Natural killer cell (primary cell): ENCODE results near the gene ITPKB. TPM values are rescaled to one million over a fixed set of nuclear protein-coding genes. Genes with fewer than 3 reads are reported as not detected.

Experiments
- ATAC-seq, 3 donors: fragments of 150-1000 bp in 2 of 3; fragments of 200-7000 bp in 1 of 3; cut with Tn5 transposase; 1 replicate in 1 of 3; 2 replicates in 2 of 3; pipeline ENCODE4 v1.10.0; 2021; ENCODE audit warnings: mild to moderate bottlenecking in 2 of 3, moderate library complexity in 2 of 3
- DNase-seq, 2 donors: peaks; one replicate each; pipeline versions ENCODE4 v3.0.0 to v3.0.0-alpha.2; 2013 to 2021; ENCODE audit warnings: mixed read lengths in 1 of 2
- H3K27ac ChIP-seq: one replicate; pipeline ENCODE4 v1.5.1; 2013; ENCODE audit warnings: mild to moderate bottlenecking, low read length
- H3K27me3 ChIP-seq: one replicate; pipeline ENCODE4 v1.6.1; 2013; ENCODE audit warnings: low read length; ENCODE audit not compliant: control insufficient read depth, insufficient read depth
- H3K36me3 ChIP-seq: one replicate; pipeline ENCODE4 v1.6.1; 2013; ENCODE audit warnings: low read length; ENCODE audit not compliant: control insufficient read depth, insufficient read depth
- H3K4me1 ChIP-seq: one replicate; pipeline ENCODE4 v1.6.1; 2013; ENCODE audit warnings: low read length; ENCODE audit not compliant: control insufficient read depth, insufficient read depth
- H3K4me3 ChIP-seq: one replicate; pipeline ENCODE4 v1.5.1; 2013; ENCODE audit warnings: low read length
- H3K9me3 ChIP-seq: one replicate; pipeline ENCODE4 v1.6.1; 2013; ENCODE audit warnings: low read length; ENCODE audit not compliant: control insufficient read depth, insufficient read depth
- H3K27ac Mint-ChIP-seq, 2 donors: one replicate each; pipeline ENCODE4 v1.8.0; 2022; ENCODE audit warnings: mild to moderate bottlenecking in 2 of 2, mixed read lengths in 2 of 2, moderate library complexity in 1 of 2
- H3K27me3 Mint-ChIP-seq, 2 donors: one replicate each; pipeline ENCODE4 v1.8.0; 2022; ENCODE audit warnings: low read depth in 2 of 2, mixed read lengths in 2 of 2
- H3K36me3 Mint-ChIP-seq: one replicate; pipeline ENCODE4 v1.8.0; 2022; ENCODE audit warnings: mixed read lengths
- H3K4me1 Mint-ChIP-seq, 2 donors: one replicate each; pipeline ENCODE4 v1.8.0; 2022; ENCODE audit warnings: mixed read lengths in 2 of 2
- H3K4me3 Mint-ChIP-seq: one replicate; pipeline ENCODE4 v1.8.0; 2022; ENCODE audit warnings: mild to moderate bottlenecking, moderate library complexity, mixed read lengths
- H3K9me3 Mint-ChIP-seq, 2 donors: one replicate each; pipeline ENCODE4 v1.8.0; 2022; ENCODE audit warnings: mixed read lengths in 2 of 2
- WGBS: methylation state at CpG from one replicate; pipeline ENCODE4 v1.1.7; 2013; ENCODE audit warnings: missing lambda C conversion rate; ENCODE audit not compliant: insufficient coverage; 5-methylcytosine and 5-hydroxymethylcytosine counted together
- intact Hi-C: fragments of 100-400 bp; cut with micrococcal nuclease; formaldehyde crosslinking; loops from one replicate; pipeline ENCODE4 v1.14.2; 2022
- total RNA-seq, 4 donors: library from RNA; stranded (reverse); fragments of 120-200 nt in 1 of 4; gene quantifications; one replicate each; pipeline versions ENCODE4 v1.2.3 to v1.2.4, GENCODE V29; 2013 to 2022
- TF ChIP-seq, protein P1 (sequence below): fragments of 200-600 bp; IDR thresholded peaks from one replicate; pipeline ENCODE4 v1.8.0; 2022; ENCODE audit warnings: antibody characterized with exemption

Gene ITPKB
- total RNA-seq, 3 donors from 2014 or later (not counting 1 experiment from before 2014, with no cell fraction given) = 92.2 to 133 (median 99.0) TPM

DNA sequence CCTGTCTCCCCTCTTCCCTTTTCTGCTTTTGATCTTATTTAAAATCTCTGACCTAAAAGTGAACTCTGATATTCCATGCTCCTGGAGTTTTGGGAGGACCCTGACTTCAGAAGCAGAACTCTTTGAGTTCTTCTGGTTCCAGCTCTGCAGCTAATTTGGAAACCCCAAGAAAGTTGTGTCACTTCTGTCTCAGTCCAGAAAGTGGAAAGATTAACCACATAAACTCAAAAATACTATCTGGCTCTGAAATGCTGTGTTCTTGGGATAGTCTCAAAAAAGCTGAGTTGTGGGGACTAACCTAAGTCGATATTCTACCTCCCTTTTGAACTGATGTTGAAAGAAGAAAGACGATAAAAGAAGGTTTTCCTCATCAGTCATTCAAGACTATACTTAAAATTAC, 59.8 kb downstream of the ITPKB start:
- H3K27me3 Mint-ChIP-seq = no peaks in the 10 kb centered on the region
- H3K4me1 Mint-ChIP-seq = peaks cover 99 to 100% of the 10 kb centered on the region in 2 donors
- Histone ChIP-seq H3K27me3 (no peaks in the 10 kb centered on the region), H3K9me3 (no peaks in the 10 kb centered on the region), H3K4me1 (peaks cover 96% of the 10 kb centered on the region), H3K27ac (peak overlapping the region; percentile 94), H3K36me3 (peaks cover 1% of the 10 kb centered on the region), H3K4me3 (no peak overlapping the region)
- no peaks in the 10 kb centered on the region for H3K36me3 Mint-ChIP-seq
- peak overlapping the region; percentile 91 for H3K4me3 Mint-ChIP-seq
- TF ChIP-seq, protein P1, sequence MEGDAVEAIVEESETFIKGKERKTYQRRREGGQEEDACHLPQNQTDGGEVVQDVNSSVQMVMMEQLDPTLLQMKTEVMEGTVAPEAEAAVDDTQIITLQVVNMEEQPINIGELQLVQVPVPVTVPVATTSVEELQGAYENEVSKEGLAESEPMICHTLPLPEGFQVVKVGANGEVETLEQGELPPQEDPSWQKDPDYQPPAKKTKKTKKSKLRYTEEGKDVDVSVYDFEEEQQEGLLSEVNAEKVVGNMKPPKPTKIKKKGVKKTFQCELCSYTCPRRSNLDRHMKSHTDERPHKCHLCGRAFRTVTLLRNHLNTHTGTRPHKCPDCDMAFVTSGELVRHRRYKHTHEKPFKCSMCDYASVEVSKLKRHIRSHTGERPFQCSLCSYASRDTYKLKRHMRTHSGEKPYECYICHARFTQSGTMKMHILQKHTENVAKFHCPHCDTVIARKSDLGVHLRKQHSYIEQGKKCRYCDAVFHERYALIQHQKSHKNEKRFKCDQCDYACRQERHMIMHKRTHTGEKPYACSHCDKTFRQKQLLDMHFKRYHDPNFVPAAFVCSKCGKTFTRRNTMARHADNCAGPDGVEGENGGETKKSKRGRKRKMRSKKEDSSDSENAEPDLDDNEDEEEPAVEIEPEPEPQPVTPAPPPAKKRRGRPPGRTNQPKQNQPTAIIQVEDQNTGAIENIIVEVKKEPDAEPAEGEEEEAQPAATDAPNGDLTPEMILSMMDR = no peak
- peak overlapping the region; percentile 97 to 99 for H3K27ac Mint-ChIP-seq
- H3K9me3 Mint-ChIP-seq = no peaks in the 10 kb centered on the region
- no CpG with 5 or more reads among the region's 2 CpGs for WGBS
- intact Hi-C loops = loop anchor here (5.0 kb wide), 1 partner anchor 37 kb away; no protein-coding TSS in a partner anchor
- no peak for ATAC-seq
- peak in 1 of 2 donors; percentile 45 for DNase-seq

DNA sequence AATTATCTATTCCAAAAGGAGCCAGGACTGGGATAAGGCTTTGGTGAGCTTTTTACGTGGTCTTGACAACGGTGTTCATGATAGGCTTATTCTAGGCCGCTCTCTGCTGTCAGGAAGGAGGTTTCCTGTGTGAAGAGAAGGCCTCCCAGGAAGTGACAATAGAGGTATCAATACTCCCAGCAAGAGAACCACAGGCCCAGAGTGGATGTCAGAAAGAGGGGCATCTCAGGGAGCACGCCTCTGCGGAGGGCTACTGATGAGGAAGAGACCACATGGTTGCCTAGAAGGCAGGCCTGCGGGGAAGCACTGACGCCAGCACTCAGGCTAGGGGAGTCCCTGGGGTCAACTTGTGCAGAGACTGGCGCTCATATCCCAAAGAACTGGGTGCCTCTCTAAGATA, 60.4 kb downstream of the ITPKB start:
- no peaks in the 10 kb centered on the region for H3K9me3 Mint-ChIP-seq
- 17% methylated on average over 8 of the region's 8 CpGs for WGBS
- Histone ChIP-seq H3K4me3 (no peak overlapping the region), H3K36me3 (no peaks in the 10 kb centered on the region), H3K4me1 (peaks cover 97% of the 10 kb centered on the region), H3K27me3 (no peaks in the 10 kb centered on the region), H3K9me3 (no peaks in the 10 kb centered on the region), H3K27ac (peak overlapping the region; percentile 94)
- DNase-seq (peak; percentile 57 to 81), ATAC-seq (peak; percentile 22 to 36 (median 28))
- TF ChIP-seq, protein P1 = no peak
- peak overlapping the region; percentile 91 for H3K4me3 Mint-ChIP-seq
- intact Hi-C loops = loop anchor here (5.0 kb wide), 1 partner anchor 36 kb away; no protein-coding TSS in a partner anchor
- H3K27ac Mint-ChIP-seq = peak overlapping the region; percentile 97 to 99
- no peaks in the 10 kb centered on the region for H3K27me3 Mint-ChIP-seq
- H3K4me1 Mint-ChIP-seq = peaks cover 98% of the 10 kb centered on the region in 2 donors
- no peaks in the 10 kb centered on the region for H3K36me3 Mint-ChIP-seq

DNA sequence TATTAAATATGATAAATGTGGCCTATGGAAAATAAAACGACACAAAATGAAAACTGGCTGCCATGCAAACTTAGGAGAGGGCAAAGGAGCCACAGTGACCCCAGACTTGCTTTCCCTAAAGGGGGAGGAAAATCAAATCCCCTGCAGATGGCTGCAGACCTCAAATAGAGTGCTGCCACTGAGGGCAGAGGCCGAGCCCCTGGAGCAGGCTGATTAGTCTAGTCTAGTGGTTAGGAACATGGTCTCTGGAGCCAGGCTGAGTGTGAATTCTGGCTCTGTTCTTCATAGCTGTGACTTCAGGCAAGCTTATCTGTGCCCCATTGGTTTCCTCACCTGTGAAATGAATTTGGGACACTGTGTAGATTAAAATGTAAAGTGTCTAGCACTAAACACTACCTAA, 60.8 kb downstream of the ITPKB start:
- H3K4me1 Mint-ChIP-seq = peaks cover 98% of the 10 kb centered on the region in 2 donors
- H3K27me3 ChIP-seq = no peaks in the 10 kb centered on the region
- H3K4me3 Mint-ChIP-seq = peak overlapping the region; percentile 91
- no peaks in the 10 kb centered on the region for H3K9me3 ChIP-seq
- intact Hi-C loops = loop anchor here (5.0 kb wide), 1 partner anchor 36 kb away; no protein-coding TSS in a partner anchor
- H3K36me3 Mint-ChIP-seq = no peaks in the 10 kb centered on the region
- H3K27ac ChIP-seq = peak overlapping the region; percentile 94
- WGBS = 50% methylated on average over 2 of the region's 2 CpGs
- H3K4me1 ChIP-seq = peaks cover 97% of the 10 kb centered on the region
- H3K9me3 Mint-ChIP-seq = no peaks in the 10 kb centered on the region
- ATAC-seq (no peak), DNase-seq (peak in 1 of 2 donors; percentile 50)
- TF ChIP-seq, protein P1 = no peak
- no peaks in the 10 kb centered on the region for H3K36me3 ChIP-seq
- no peaks in the 10 kb centered on the region for H3K27me3 Mint-ChIP-seq
- H3K27ac Mint-ChIP-seq = peak overlapping the region; percentile 97 to 99
- no peak overlapping the region for H3K4me3 ChIP-seq
